ENCODE measurements around the gene SFTPA1.
"Not testable (repeated sequence)": the region's sequence is repeated elsewhere in the genome, so short reads cannot be mapped to it uniquely, and the experiment has no call there.

The SFTPA1 gene

DNA sequence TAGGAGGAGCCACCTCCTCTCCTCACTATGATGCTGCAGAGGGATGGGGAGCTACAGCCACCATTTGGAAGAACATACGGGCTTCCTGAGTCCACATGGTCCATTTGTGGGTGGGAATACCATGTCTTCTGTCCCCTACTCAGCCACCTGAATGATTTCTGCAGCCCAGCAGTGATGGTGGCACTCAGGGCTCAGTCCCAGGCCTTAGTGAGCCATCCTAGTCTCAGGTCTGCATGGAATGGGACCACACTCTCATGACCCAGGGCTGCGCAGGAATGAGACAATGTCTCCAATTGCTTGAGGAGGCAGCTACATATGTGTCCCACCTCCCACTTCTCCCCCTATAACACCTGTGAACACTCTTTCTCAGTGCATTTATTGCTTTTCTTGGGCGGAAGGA, 4.8 kb downstream of the SFTPA1 start:
- no peaks in the 10 kb centered on the region for H3K79me2 ChIP-seq (ENCODE audit: insufficient read depth, low read length)
- H3K9me3 ChIP-seq (ENCODE audit: insufficient read depth, low read length), result no peaks in the 10 kb centered on the region
- H2AFZ ChIP-seq (ENCODE audit: low read depth, low read length, severe bottlenecking), result no peak overlapping the region
- no peaks in the 10 kb centered on the region for H3K36me3 ChIP-seq (ENCODE audit: low read length)
- H3F3A ChIP-seq (ENCODE audit: insufficient read depth), result no peaks in the 10 kb centered on the region
- H3K27ac ChIP-seq (ENCODE audit: low read depth, low read length), result no peak overlapping the region
- H3K4me2 ChIP-seq (ENCODE audit: low read depth, low read length, poor library complexity, severe bottlenecking), result no peak overlapping the region
- H3K9me2 ChIP-seq (replicated peaks; ENCODE audit: insufficient read depth, low read length), result no peaks in the 10 kb centered on the region
- no peaks in the 10 kb centered on the region for H3K27me3 ChIP-seq (ENCODE audit: low read length)
- H3K4me3 ChIP-seq (ENCODE audit: insufficient read depth, low read length, poor library complexity, severe bottlenecking), result no peak overlapping the region
- no peaks in the 10 kb centered on the region for H4K20me1 ChIP-seq (ENCODE audit: low read depth, low read length)
- TF ChIP-seq EZH2phosphoT487 (conservative IDR thresholded peaks at IDR 0.05; ENCODE audit: low read length), result no peak
- TF ChIP-seq, protein P1, sequence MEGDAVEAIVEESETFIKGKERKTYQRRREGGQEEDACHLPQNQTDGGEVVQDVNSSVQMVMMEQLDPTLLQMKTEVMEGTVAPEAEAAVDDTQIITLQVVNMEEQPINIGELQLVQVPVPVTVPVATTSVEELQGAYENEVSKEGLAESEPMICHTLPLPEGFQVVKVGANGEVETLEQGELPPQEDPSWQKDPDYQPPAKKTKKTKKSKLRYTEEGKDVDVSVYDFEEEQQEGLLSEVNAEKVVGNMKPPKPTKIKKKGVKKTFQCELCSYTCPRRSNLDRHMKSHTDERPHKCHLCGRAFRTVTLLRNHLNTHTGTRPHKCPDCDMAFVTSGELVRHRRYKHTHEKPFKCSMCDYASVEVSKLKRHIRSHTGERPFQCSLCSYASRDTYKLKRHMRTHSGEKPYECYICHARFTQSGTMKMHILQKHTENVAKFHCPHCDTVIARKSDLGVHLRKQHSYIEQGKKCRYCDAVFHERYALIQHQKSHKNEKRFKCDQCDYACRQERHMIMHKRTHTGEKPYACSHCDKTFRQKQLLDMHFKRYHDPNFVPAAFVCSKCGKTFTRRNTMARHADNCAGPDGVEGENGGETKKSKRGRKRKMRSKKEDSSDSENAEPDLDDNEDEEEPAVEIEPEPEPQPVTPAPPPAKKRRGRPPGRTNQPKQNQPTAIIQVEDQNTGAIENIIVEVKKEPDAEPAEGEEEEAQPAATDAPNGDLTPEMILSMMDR (IDR thresholded peaks at IDR 0.05; ENCODE audit: insufficient read depth, low read length, poor library complexity, severe bottlenecking), result no peak
- H3K9ac ChIP-seq (ENCODE audit: low read length), result no peak overlapping the region

DNA sequence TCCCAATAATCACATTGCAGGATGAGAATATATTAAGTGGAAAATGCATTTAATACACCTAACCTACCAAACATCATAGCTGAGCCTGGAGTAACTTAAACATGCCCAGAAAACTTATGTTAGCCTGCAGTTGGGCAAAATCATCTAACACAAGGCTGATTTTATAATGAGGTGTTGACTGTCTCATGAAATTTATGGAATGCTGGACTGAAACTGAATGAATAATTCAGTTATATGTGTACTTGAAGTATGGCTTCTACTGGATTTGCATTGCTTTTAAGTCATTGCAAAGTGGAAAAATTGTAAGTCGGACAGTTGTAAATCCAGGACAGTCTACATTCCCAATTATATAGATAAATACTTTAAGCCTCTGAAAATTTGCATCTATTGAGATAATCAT, 5.4 kb downstream of the SFTPA1 start:
- Histone ChIP-seq H3K79me2 (ENCODE audit: insufficient read depth, low read length) (no peaks in the 10 kb centered on the region), H3K9me3 (ENCODE audit: insufficient read depth, low read length) (no peaks in the 10 kb centered on the region), H3K4me3 (ENCODE audit: insufficient read depth, low read length, poor library complexity, severe bottlenecking) (no peak overlapping the region), H3K9me2 (replicated peaks; ENCODE audit: insufficient read depth, low read length) (no peaks in the 10 kb centered on the region), H4K20me1 (ENCODE audit: low read depth, low read length) (no peaks in the 10 kb centered on the region), H3K9ac (ENCODE audit: low read length) (no peak overlapping the region), H3F3A (ENCODE audit: insufficient read depth) (no peaks in the 10 kb centered on the region), H2AFZ (ENCODE audit: low read depth, low read length, severe bottlenecking) (no peak overlapping the region), H3K27me3 (ENCODE audit: low read length) (no peaks in the 10 kb centered on the region), H3K4me2 (ENCODE audit: low read depth, low read length, poor library complexity, severe bottlenecking) (no peak overlapping the region), H3K27ac (ENCODE audit: low read depth, low read length) (no peak overlapping the region), H3K36me3 (ENCODE audit: low read length) (no peaks in the 10 kb centered on the region)
- TF ChIP-seq, protein P1 (IDR thresholded peaks at IDR 0.05; ENCODE audit: insufficient read depth, low read length, poor library complexity, severe bottlenecking), result no peak
- TF ChIP-seq EZH2phosphoT487 (conservative IDR thresholded peaks at IDR 0.05; ENCODE audit: low read length), result no peak

DNA sequence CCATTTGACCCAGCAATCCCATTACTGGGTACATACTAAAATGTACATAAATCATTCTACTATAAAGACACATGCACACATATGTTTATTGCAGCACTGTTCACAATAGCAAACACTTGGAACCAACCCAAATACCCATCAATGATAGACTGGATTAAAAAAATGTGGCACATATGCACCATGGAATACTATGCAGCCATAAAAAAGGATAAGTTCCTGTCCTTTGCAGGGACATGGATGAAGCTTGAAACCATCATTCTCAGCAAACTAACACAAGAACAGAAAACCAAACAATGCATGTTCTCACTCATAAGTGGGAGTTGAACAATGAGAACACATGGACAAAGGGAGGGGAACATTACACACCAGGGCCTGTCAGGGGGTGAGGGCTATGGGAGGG, 12.9 kb downstream of the SFTPA1 start:
- H3K4me3 ChIP-seq (ENCODE audit: insufficient read depth, low read length, poor library complexity, severe bottlenecking); H3K27ac ChIP-seq (ENCODE audit: low read depth, low read length); H3K9ac ChIP-seq (ENCODE audit: low read length); H2AFZ ChIP-seq (ENCODE audit: low read depth, low read length, severe bottlenecking); H3F3A ChIP-seq (ENCODE audit: insufficient read depth); H3K9me3 ChIP-seq (ENCODE audit: insufficient read depth, low read length); H3K79me2 ChIP-seq (ENCODE audit: insufficient read depth, low read length); H3K27me3 ChIP-seq (ENCODE audit: low read length); H3K36me3 ChIP-seq (ENCODE audit: low read length); H3K9me2 ChIP-seq (replicated peaks; ENCODE audit: insufficient read depth, low read length); H3K4me2 ChIP-seq (ENCODE audit: low read depth, low read length, poor library complexity, severe bottlenecking); H4K20me1 ChIP-seq (ENCODE audit: low read depth, low read length): not testable (repeated sequence)

DNA sequence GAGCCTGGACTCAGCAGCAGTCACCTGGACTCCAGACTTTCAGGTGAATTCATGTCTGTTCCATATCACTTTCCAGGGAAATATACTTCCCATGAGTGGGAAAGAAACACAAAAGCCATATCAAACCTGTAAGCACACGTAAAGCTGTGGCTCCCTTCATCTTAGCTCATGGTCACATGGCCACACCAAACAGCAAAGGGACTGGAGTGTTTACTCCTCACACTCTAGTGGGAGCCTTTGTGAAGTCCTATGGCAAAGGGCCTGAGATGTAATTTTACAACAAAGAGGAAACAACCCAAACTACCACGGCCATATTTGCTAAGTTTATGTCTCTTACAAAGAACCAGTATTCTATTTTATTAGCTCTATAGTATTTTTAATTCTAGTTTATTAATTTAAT, 16.3 kb downstream of the SFTPA1 start:
- H4K20me1 ChIP-seq (ENCODE audit: low read depth, low read length), result no peaks in the 10 kb centered on the region
- H3K27ac ChIP-seq (ENCODE audit: low read depth, low read length), result no peak overlapping the region
- no peaks in the 10 kb centered on the region for H3K9me3 ChIP-seq (ENCODE audit: insufficient read depth, low read length)
- no peak for TF ChIP-seq EZH2phosphoT487 (conservative IDR thresholded peaks at IDR 0.05; ENCODE audit: low read length)
- TF ChIP-seq, protein P1 (IDR thresholded peaks at IDR 0.05; ENCODE audit: insufficient read depth, low read length, poor library complexity, severe bottlenecking), result no peak
- no peak overlapping the region for H3K9ac ChIP-seq (ENCODE audit: low read length)
- H3K9me2 ChIP-seq (replicated peaks; ENCODE audit: insufficient read depth, low read length), result no peaks in the 10 kb centered on the region
- H3F3A ChIP-seq (ENCODE audit: insufficient read depth), result no peaks in the 10 kb centered on the region
- no peaks in the 10 kb centered on the region for H3K36me3 ChIP-seq (ENCODE audit: low read length)
- no peaks in the 10 kb centered on the region for H3K79me2 ChIP-seq (ENCODE audit: insufficient read depth, low read length)
- no peaks in the 10 kb centered on the region for H3K27me3 ChIP-seq (ENCODE audit: low read length)
- H2AFZ ChIP-seq (ENCODE audit: low read depth, low read length, severe bottlenecking), result no peak overlapping the region
- H3K4me2 ChIP-seq (ENCODE audit: low read depth, low read length, poor library complexity, severe bottlenecking), result no peak overlapping the region
- no peak overlapping the region for H3K4me3 ChIP-seq (ENCODE audit: insufficient read depth, low read length, poor library complexity, severe bottlenecking)
